H9 (cell line): ENCODE data around the gene RTF2. TPM values are rescaled to one million over a fixed set of nuclear protein-coding genes. Genes with fewer than 3 reads are reported as not detected.

ENCODE experiments used
- DNase-seq: peaks from one replicate; pipeline ENCODE4 v3.0.0-alpha.2; 2017
- H2AFZ ChIP-seq: one replicate; pipeline ENCODE4 v1.6.1; 2013; ENCODE audit warnings: mild to moderate bottlenecking, low read length, control low read depth, moderate library complexity
- H2AK5ac ChIP-seq: 2 replicates; pipeline ENCODE4 v1.6.1; 2013; ENCODE audit warnings: low read length, control low read depth, mixed read lengths; ENCODE audit not compliant: insufficient read length
- H2BK120ac ChIP-seq: one replicate; pipeline ENCODE4 v1.6.1; 2013; ENCODE audit warnings: low read depth, mild to moderate bottlenecking, low read length, control low read depth, inconsistent platforms; ENCODE audit not compliant: poor library complexity, severe bottlenecking
- H2BK12ac ChIP-seq: 2 replicates; pipeline ENCODE4 v1.6.1; 2013; ENCODE audit warnings: low read length, control low read depth, mixed read lengths, low read depth; ENCODE audit not compliant: insufficient read length
- H2BK15ac ChIP-seq: 2 replicates; pipeline ENCODE4 v1.6.1; 2013; ENCODE audit warnings: low read depth, low read length, control low read depth
- H2BK20ac ChIP-seq: one replicate; pipeline ENCODE4 v1.6.1; 2013; ENCODE audit warnings: low read depth, mild to moderate bottlenecking, low read length, control low read depth, inconsistent platforms; ENCODE audit not compliant: poor library complexity, severe bottlenecking
- H2BK5ac ChIP-seq: 2 replicates; pipeline ENCODE4 v1.6.1; 2013; ENCODE audit warnings: low read length, control low read depth, mixed read lengths; ENCODE audit not compliant: insufficient read length
- H3K14ac ChIP-seq: 2 replicates; pipeline ENCODE4 v1.6.1; 2013; ENCODE audit warnings: low read length, control low read depth; ENCODE audit not compliant: insufficient read depth
- H3K18ac ChIP-seq: 2 replicates; pipeline ENCODE4 v1.6.1; 2013; ENCODE audit warnings: low read depth, mild to moderate bottlenecking, mixed read lengths, low read length, control low read depth; ENCODE audit not compliant: insufficient read length
- H3K23ac ChIP-seq: 2 replicates; pipeline ENCODE4 v1.6.1; 2013; ENCODE audit warnings: low read length, control low read depth, mixed read lengths, low read depth; ENCODE audit not compliant: insufficient read length
- H3K23me2 ChIP-seq: 2 replicates; pipeline ENCODE4 v1.6.1; 2013; ENCODE audit warnings: low read depth, mild to moderate bottlenecking, mixed read lengths, low read length, control low read depth; ENCODE audit not compliant: insufficient read length, poor library complexity, severe bottlenecking
- H3K27ac ChIP-seq: 2 replicates; pipeline ENCODE4 v1.5.1; 2013; ENCODE audit warnings: low read length, control low read depth, mixed read lengths, low read depth; ENCODE audit not compliant: insufficient read length
- H3K27me3 ChIP-seq: 2 replicates; pipeline ENCODE4 v1.6.1; 2013; ENCODE audit warnings: low read length, control low read depth, inconsistent platforms; ENCODE audit not compliant: insufficient read depth
- H3K4ac ChIP-seq: 2 replicates; pipeline ENCODE4 v1.6.1; 2013; ENCODE audit warnings: low read depth, mild to moderate bottlenecking, control low read depth, inconsistent platforms, low read length, moderate library complexity
- H3K4me1 ChIP-seq: 2 replicates; pipeline ENCODE4 v1.6.1; 2013; ENCODE audit warnings: low read length, control low read depth, inconsistent platforms; ENCODE audit not compliant: insufficient read depth
- H3K4me2 ChIP-seq: 2 replicates; pipeline ENCODE4 v1.6.1; 2013; ENCODE audit warnings: low read length, control low read depth, mixed read lengths; ENCODE audit not compliant: insufficient read length, insufficient read depth
- H3K56ac ChIP-seq: 2 replicates; pipeline ENCODE4 v1.6.1; 2013; ENCODE audit warnings: low read depth, mild to moderate bottlenecking, mixed read lengths, low read length, control low read depth; ENCODE audit not compliant: insufficient read length
- H3K79me1 ChIP-seq: 2 replicates; pipeline ENCODE4 v1.6.1; 2013; ENCODE audit warnings: low read depth, mild to moderate bottlenecking, moderate library complexity, low read length, control low read depth, inconsistent platforms; ENCODE audit not compliant: insufficient read depth, poor library complexity, severe bottlenecking
- H3K79me2 ChIP-seq: 2 replicates; pipeline ENCODE4 v1.6.1; 2013; ENCODE audit warnings: low read length, control low read depth, inconsistent platforms; ENCODE audit not compliant: insufficient read depth
- H3K9ac ChIP-seq: 2 replicates; pipeline ENCODE4 v1.6.1; 2013; ENCODE audit warnings: low read length, control low read depth, mixed read lengths; ENCODE audit not compliant: insufficient read length; ENCODE audit errors: extremely low read depth
- H3K9me3 ChIP-seq: one replicate; pipeline ENCODE4 v1.6.1; 2013; ENCODE audit warnings: low read depth, low read length, inconsistent platforms; ENCODE audit not compliant: control insufficient read depth
- H3T11ph ChIP-seq: one replicate; pipeline ENCODE4 v1.6.1; 2013; ENCODE audit warnings: mild to moderate bottlenecking, low read length, control low read depth, inconsistent platforms
- H4K20me1 ChIP-seq: one replicate; pipeline ENCODE4 v1.6.1; 2013; ENCODE audit not compliant: control insufficient read depth, insufficient read length, insufficient read depth
- H4K5ac ChIP-seq: 2 replicates; pipeline ENCODE4 v1.6.1; 2013; ENCODE audit warnings: low read depth, mild to moderate bottlenecking, mixed read lengths, low read length, control low read depth; ENCODE audit not compliant: insufficient read length
- H4K8ac ChIP-seq: replicated peaks from 2 replicates; pipeline ENCODE4 v1.6.1; 2013; ENCODE audit warnings: low read length, control low read depth, mixed read lengths, low read depth; ENCODE audit not compliant: insufficient read length
- H4K91ac ChIP-seq: 2 replicates; pipeline ENCODE4 v1.6.1; 2013; ENCODE audit warnings: low read depth, mild to moderate bottlenecking, moderate library complexity, mixed read lengths, low read length, control low read depth; ENCODE audit not compliant: insufficient read length
- H3K27ac Mint-ChIP-seq, 3 experiments: 2 replicates in 2 of 3; 3 replicates in 1 of 3; pipeline ENCODE4 v1.8.0; 2020 to 2021; ENCODE audit warnings: mixed read lengths in 3 of 3, mild to moderate bottlenecking in 1 of 3, moderate library complexity in 1 of 3
- H3K27me3 Mint-ChIP-seq: 2 replicates; pipeline ENCODE4 v1.8.0; 2021; ENCODE audit warnings: low read depth, mild to moderate bottlenecking, moderate library complexity, mixed read lengths
- H3K36me3 Mint-ChIP-seq, 3 experiments: 2 replicates in 2 of 3; 3 replicates in 1 of 3; pipeline ENCODE4 v1.8.0; 2020 to 2021; ENCODE audit warnings: low read depth in 3 of 3, mixed read lengths in 3 of 3; ENCODE audit not compliant: insufficient read depth in 1 of 3
- H3K4me1 Mint-ChIP-seq, 2 experiments: 2 replicates each; pipeline ENCODE4 v1.8.0; 2020; ENCODE audit warnings: mixed read lengths in 2 of 2
- H3K4me3 Mint-ChIP-seq, 2 experiments: 2 replicates in 1 of 2; 3 replicates in 1 of 2; pipeline ENCODE4 v1.8.0; 2020 to 2021; ENCODE audit warnings: mild to moderate bottlenecking in 2 of 2, mixed read lengths in 2 of 2, moderate library complexity in 1 of 2
- H3K9me3 Mint-ChIP-seq, 2 experiments: 2 replicates in 1 of 2; 3 replicates in 1 of 2; pipeline ENCODE4 v1.8.0; 2020; ENCODE audit warnings: mild to moderate bottlenecking in 2 of 2, mixed read lengths in 2 of 2, moderate library complexity in 1 of 2
- whole genome bisulfite sequencing: extraction: QIAGEN DNeasy Blood & Tissue Kit; methylation state at CpG from one replicate; pipeline ENCODE4 v1.1.7; 2013; ENCODE audit warnings: missing lambda C conversion rate, low lambda C conversion rate, mixed read lengths; ENCODE audit not compliant: insufficient read length; ENCODE audit errors: extremely low coverage; 5-methylcytosine and 5-hydroxymethylcytosine counted together
- total RNA-seq: library from RNA; stranded (reverse); gene quantifications from 2 replicates; pipeline ENCODE4 v1.2.1, GENCODE V29; 2021
- TF ChIP-seq, protein P1 (sequence below): fragments of 200-600 bp; sonication (generic); conservative IDR thresholded peaks from 3 replicates; pipeline ENCODE4 v1.8.0; 2021; ENCODE audit warnings: antibody characterized with exemption, mild to moderate bottlenecking

RTF2 gene
- total RNA-seq, 1 experiment from 2014 or later, result 62.6 TPM

GRCh38 chr20:56501116-56501515 lies 32.7 kb downstream of the RTF2 start:
- no peak overlapping the region for H2AFZ ChIP-seq
- Mint-ChIP-seq H3K27ac (no peak overlapping the region), H3K27me3 (no peaks in the 10 kb centered on the region), H3K4me1 (peaks cover 0 to 3% of the 10 kb centered on the region in 2 experiments; a peak in 1 of 4 replicates), H3K36me3 (peaks cover 0 to 14% (median 13%) of the 10 kb centered on the region in 3 experiments; a peak in 5 of 7 replicates), H3K9me3 (no peaks in the 10 kb centered on the region), H3K4me3 (no peak overlapping the region)
- H2BK120ac ChIP-seq, result no peak overlapping the region
- H3K4ac ChIP-seq, result no peak overlapping the region
- no CpG with 5 or more reads among the region's 1 CpG for WGBS
- H4K5ac ChIP-seq, result no peak overlapping the region
- H3K14ac ChIP-seq, result no peak overlapping the region
- H4K8ac ChIP-seq, result no peak overlapping the region
- H3K79me2 ChIP-seq, result no peaks in the 10 kb centered on the region
- no peak overlapping the region for H2BK15ac ChIP-seq
- no peak for DNase-seq
- H2AK5ac ChIP-seq, result no peak overlapping the region
- peaks cover 6% of the 10 kb centered on the region for H3K79me1 ChIP-seq
- H3K4me1 ChIP-seq, result no peaks in the 10 kb centered on the region
- H3K4me2 ChIP-seq, result no peak overlapping the region
- TF ChIP-seq, protein P1, sequence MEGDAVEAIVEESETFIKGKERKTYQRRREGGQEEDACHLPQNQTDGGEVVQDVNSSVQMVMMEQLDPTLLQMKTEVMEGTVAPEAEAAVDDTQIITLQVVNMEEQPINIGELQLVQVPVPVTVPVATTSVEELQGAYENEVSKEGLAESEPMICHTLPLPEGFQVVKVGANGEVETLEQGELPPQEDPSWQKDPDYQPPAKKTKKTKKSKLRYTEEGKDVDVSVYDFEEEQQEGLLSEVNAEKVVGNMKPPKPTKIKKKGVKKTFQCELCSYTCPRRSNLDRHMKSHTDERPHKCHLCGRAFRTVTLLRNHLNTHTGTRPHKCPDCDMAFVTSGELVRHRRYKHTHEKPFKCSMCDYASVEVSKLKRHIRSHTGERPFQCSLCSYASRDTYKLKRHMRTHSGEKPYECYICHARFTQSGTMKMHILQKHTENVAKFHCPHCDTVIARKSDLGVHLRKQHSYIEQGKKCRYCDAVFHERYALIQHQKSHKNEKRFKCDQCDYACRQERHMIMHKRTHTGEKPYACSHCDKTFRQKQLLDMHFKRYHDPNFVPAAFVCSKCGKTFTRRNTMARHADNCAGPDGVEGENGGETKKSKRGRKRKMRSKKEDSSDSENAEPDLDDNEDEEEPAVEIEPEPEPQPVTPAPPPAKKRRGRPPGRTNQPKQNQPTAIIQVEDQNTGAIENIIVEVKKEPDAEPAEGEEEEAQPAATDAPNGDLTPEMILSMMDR, result no peak
- no peak overlapping the region for H2BK20ac ChIP-seq
- no peaks in the 10 kb centered on the region for H3K27me3 ChIP-seq
- no peak overlapping the region for H2BK5ac ChIP-seq
- no peak overlapping the region for H3K56ac ChIP-seq
- H4K20me1 ChIP-seq, result no peaks in the 10 kb centered on the region
- no peaks in the 10 kb centered on the region for H3K23me2 ChIP-seq
- no peak overlapping the region for H2BK12ac ChIP-seq
- no peaks in the 10 kb centered on the region for H3K9me3 ChIP-seq
- H3K27ac ChIP-seq, result no peak overlapping the region
- H4K91ac ChIP-seq, result no peak overlapping the region
- no peak overlapping the region for H3K23ac ChIP-seq
- no peak overlapping the region for H3K18ac ChIP-seq
- no peak overlapping the region for H3K9ac ChIP-seq
- H3T11ph ChIP-seq, result no peak overlapping the region
